ENCODE data around the gene ARHGAP5.

GRCh38 chr14:32083789-32084188 lies 6.7 kb downstream of the ARHGAP5 start:
- no peak for TF ChIP-seq CTCF (IDR thresholded peaks at IDR 0.05)
- no peak for TF ChIP-seq EP300 (IDR thresholded peaks at IDR 0.05)
- no peak for TF ChIP-seq POLR2A (IDR thresholded peaks at IDR 0.05)
